GM21528 (cell line): ENCODE measurements around the gene ARL8B.
"Not testable (repeated sequence)": the region's sequence is repeated elsewhere in the genome, so short reads cannot be mapped to it uniquely, and the experiment has no call there.

Source experiments
- ATAC-seq: cut with Tn5 transposase; IDR thresholded peaks from one replicate; pipeline ENCODE4 v1.9.1; 2021; ENCODE audit warnings: mild to moderate bottlenecking, moderate library complexity; ENCODE audit not compliant: unreplicated experiment, low FRiP score

Gene ARL8B

DNA sequence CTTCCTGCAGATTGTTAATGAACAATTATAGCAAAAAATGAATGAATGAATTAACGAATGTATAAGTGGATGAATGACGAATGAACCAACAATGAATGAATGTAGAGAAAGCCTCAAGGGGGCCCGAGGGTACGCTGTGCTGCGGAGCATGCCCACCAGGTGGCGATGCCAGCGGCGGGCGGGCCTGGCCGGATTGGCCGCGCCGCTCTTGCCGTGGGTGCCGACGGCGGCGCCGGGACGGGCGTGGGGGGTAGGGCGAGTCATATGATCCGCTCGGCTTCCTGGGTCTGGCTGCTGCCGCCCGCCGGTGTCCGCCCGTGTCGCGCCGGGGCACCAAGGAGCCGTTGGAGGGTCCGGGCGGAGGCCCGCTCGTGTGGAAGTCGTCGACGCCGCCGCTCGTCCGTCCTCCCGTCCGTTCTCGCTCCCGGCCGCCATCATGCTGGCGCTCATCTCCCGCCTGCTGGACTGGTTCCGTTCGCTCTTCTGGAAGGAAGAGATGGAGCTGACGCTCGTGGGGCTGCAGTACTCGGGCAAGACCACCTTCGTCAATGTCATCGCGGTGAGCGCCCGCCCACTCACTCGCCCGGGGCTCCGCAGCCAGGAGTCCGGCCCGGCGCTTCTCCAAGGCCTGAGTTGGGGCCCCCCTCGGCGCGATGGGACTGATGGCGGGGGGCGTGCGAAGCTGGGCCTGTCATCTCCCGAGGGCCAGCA, at the start of gene ARL8B:
Gene ARL8B (plus strand): TSS at position 263 of the 711 bp plus-strand sequence. CDS start 174 bp downstream, at position 437.
- peak; percentile 97 for ATAC-seq

GRCh38 chr3:5073374-5074085, 48.6 kb upstream of the ARL8B start:
- no peak for ATAC-seq

DNA sequence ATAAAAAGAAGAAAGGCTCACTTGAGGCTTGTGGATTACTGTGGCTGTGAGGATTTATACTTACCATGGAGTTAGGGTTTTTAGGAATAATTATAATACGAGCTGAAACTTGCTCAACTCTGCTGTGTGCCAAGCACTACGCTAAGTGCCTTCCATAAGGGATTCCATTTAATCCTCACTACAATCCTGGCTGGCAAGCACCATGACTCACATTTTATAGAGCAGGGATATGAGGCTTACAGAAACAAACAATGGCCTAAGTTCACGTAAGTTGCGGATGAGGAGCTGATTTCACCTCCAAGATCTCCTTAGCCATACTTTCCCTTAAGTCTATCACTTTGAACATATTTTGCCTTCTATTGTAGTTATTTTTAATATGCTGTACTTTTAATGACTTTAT, 43.9 kb upstream of the ARL8B start:
- no peak for ATAC-seq

- no peak for ATAC-seq
Measured at GRCh38 chr3:5079761-5080160, 42.3 kb upstream of the ARL8B start.

DNA sequence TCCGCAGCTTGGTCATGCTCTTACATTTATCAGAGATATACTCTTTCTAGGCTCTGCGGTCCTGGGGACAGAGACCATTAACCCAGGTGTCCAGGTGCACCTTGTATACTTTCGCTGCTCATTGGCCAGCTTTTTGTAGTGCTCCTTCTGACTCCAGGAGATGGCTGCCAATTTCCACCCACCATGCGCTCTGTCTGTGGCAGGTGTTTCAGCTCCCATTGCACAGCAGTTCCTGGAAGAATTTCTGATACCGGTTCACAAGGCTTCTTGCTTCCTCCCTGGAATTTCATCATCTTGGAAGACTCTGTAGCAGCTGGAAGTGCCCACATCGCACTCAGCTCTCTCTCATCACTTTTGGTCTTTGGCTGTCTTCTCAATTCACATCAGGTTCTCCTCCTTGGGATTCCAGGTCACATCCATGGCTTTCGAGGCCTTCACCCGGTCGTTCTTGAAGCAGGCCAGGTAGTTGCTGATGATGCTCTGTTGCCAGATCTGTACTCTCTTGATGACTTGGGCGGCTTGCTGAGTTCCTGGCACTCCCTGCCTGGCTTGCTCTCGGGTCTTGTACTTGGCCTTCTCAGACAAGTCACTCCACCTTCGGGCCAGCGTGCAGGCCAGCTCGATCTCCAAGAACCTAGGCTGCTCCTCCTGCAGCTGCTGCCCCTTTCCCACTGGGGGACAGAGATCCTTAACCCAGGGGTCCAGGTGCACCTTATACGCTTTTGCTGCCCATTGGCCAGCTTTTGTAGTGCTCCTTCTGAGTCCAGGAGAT, 41.1 kb upstream of the ARL8B start:
- no peak for ATAC-seq

GRCh38 chr3:5081973-5082788, 39.9 kb upstream of the ARL8B start:
- not testable (repeated sequence) for ATAC-seq

GRCh38 chr3:5082789-5083115, 39.3 kb upstream of the ARL8B start:
- no peak for ATAC-seq

DNA sequence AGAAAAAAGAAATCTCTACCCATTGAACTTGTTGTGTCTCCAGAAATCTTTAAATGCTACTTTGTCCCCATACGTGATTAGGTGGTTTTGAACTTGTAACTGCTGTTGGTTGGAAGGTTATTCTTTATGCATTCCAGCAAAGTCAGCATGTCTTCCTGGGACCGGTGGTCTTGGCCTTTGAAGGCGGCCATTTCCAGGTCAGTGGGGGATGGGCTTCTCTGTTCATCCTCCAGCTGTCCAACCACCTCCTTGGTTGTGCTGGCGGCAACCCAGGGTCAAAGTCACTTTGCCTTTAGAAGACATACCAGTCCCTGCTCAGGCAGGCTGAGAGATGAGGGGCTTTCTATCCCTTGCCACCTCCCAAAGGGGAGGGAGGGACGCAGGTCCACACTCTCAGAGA, 37.9 kb upstream of the ARL8B start:
- no peak for ATAC-seq

DNA sequence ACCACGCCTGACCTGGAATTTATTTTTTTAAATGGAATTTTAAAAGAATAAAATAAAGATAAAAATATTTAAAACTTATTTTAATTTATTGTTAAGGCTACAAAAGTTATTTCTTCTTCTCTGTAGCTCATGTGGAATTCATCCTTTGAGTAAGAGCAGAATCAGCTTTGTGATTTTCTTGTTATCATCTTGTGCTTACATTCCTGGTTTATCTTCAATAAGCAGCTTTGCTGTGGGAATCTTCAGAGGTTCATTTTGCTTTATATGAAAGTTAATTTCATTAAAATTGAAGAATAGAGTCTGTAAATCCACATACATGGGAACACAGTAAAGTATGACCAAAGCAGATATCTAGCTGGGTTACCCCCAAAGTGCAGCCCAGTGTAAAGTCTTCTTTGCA, 35.4 kb upstream of the ARL8B start:
- ATAC-seq = no peak

- ATAC-seq = no peak
Measured at GRCh38 chr3:5087209-5087608, 34.9 kb upstream of the ARL8B start.

DNA sequence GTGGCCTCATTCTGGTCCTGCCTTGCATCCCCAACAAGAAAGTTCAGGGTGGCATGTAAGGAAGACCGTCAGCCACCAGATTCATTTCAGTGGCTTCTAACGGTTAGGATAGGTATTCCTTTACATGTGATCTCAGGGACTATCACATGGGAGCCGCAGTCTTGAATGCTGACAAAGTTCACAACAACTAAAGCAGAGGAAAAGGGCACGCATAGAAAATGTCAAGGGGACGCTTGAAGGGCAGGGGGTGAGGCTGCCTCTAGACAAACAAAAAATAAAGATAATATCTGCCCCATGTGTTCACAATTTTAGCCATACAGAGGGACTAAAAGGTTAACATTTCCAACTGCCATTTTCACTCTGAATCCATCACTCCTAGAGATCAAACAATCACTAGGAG, 31.9 kb upstream of the ARL8B start:
- ATAC-seq = no peak

GRCh38 chr3:5092018-5092417, 30.1 kb upstream of the ARL8B start:
- ATAC-seq = no peak

DNA sequence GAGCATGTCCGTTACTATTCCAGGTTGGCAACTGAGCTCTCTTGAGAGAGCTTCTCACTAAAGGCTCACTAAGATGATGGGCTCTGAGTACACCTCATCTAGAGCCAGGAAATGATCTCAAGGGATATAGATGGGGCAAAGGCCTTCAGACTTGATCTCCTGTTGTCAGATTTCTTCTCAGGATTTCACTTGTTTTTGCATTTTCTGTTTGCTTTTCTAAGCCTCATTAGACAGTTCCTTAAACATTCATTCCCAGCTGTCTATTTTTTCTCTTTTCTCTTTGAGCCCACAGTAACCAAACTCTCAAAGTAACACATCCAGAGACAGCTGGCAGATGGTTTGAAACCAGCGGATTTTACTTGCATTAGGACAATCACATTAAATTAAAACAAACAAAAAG, 28.4 kb upstream of the ARL8B start:
- ATAC-seq = no peak

DNA sequence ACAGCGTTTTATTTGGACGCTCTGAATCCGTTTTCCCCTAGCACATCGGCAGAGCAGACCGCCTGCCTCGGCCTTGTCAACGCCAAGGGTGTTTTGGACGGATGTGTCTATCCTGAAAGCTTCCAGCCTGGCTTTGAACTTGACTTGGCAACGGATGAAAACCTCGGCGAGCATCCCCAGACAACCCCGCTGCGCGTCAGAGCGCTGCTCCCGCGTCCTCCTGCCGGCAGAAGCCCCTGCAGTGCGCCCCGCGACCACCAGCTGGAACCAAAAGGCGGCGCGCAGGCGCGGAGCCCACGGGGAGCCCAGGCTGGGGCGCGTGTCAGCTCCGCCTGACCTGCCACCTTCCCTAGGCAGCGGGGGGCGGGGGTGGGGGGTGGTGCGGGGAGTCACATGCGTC, 26.2 kb upstream of the ARL8B start:
- ATAC-seq = no peak

GRCh38 chr3:5096336-5097008, 25.6 kb upstream of the ARL8B start:
- no peak for ATAC-seq

GRCh38 chr3:5098346-5098745, 23.7 kb upstream of the ARL8B start:
- ATAC-seq = no peak

- no peak for ATAC-seq
Measured at GRCh38 chr3:5102532-5102931, 19.6 kb upstream of the ARL8B start.

DNA sequence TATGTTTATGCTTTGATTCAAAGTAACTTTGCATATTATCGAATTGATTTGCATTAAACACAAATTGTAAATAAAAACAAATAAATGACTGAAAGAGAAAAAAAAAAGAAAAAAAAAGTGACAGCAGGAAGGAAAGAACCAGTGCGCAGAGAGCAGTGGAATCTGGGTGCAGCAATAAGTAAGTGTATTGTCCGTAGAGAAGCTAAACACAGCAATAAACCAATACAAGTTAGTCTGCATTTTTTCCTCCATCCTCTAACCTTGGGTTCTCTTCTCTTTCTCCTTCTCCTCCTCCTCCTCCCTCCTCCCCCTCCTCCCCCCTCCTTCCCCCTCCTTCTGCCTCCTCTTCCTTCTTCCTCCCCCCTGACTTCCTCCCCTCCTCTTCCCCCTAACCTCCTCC, 18.3 kb upstream of the ARL8B start:
- ATAC-seq = no peak

- ATAC-seq = no peak
Measured at GRCh38 chr3:5105050-5105449, 17.0 kb upstream of the ARL8B start.

DNA sequence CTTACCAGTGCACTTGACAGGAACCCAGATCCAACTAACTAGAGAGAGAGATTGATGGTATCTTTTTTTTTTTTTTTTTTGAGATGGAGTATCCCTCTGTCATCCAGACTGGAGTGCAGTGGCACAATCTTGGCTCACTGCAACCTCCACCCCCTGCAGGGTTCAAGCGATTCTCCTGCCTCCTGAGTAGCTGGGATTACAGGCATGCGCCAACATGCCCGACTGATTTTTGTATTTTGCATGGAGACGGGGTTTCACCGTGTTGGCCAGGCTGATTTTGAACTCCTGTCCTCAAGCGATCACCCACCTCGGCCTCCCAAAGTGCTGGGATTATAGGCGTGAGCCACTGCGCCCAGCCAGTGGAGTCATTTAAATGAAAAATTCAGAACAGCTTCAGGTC, 15.7 kb upstream of the ARL8B start:
- not testable (repeated sequence) for ATAC-seq
